Uterus (tissue), 4 donors: ENCODE results near the gene PCDH9. TPM values are rescaled to one million over a fixed set of nuclear protein-coding genes. Genes with fewer than 3 reads are reported as not detected.

Experiments
- DNase-seq, 2 donors: peaks; one replicate each; pipeline ENCODE4 v3.0.0-alpha.2; 2019 to 2020
- H3K27ac ChIP-seq, 2 donors: fragments of 200-600 bp; sonication (generic); 1 replicate in 1 of 2; 2 replicates in 1 of 2; pipeline ENCODE4 v1.5.1; 2016 to 2018
- H3K27me3 ChIP-seq, 2 donors: fragments of 200-600 bp; sonication (generic); one replicate each; pipeline ENCODE4 v1.5.1; 2018 to 2019; ENCODE audit warnings: control low read depth in 1 of 2
- H3K36me3 ChIP-seq, 2 donors: fragments of 200-600 bp; sonication (generic); one replicate each; pipeline ENCODE4 v1.5.1; 2019; ENCODE audit warnings: control low read depth in 1 of 2
- H3K4me1 ChIP-seq, 2 donors: fragments of 200-600 bp; sonication (generic); one replicate each; pipeline ENCODE4 v1.5.1; 2018 to 2019; ENCODE audit warnings: control low read depth in 1 of 2
- H3K4me3 ChIP-seq, 2 donors: fragments of 200-600 bp; sonication (generic); 1 replicate in 1 of 2; 2 replicates in 1 of 2; pipeline ENCODE4 v1.5.1; 2018 to 2019; ENCODE audit warnings: mild to moderate bottlenecking in 1 of 2
- H3K9me3 ChIP-seq, 2 donors: fragments of 200-600 bp; sonication (generic); one replicate each; pipeline ENCODE4 v1.5.1; 2019; ENCODE audit warnings: control low read depth in 1 of 2
- CTCF ChIP-seq, 4 experiments: fragments of 200-600 bp in 2 of 4; fragments of 450-650 bp in 2 of 4; sonication (generic) in 2 of 4; IDR thresholded peaks; one replicate each; pipeline ENCODE4 v1.5.1; 2016 to 2019; ENCODE audit warnings: antibody characterized with exemption in 4 of 4, mild to moderate bottlenecking in 2 of 4, moderate library complexity in 1 of 4
- POLR2A ChIP-seq, 2 donors: fragments of 450-650 bp; IDR thresholded peaks; one replicate each; pipeline ENCODE4 v1.6.1; 2016; ENCODE audit warnings: antibody characterized with exemption in 2 of 2, mild to moderate bottlenecking in 1 of 2, moderate library complexity in 1 of 2
- intact Hi-C: fragments of 100-400 bp; cut with DNase I; formaldehyde crosslinking; loops from one replicate; pipeline ENCODE4 v1.15.1; 2023; ENCODE audit warnings: low total_unique reads
- total RNA-seq, 4 donors: library from RNA; depleted of rRNA in 3 of 4; stranded (reverse); fragments of >200 nt in 3 of 4; gene quantifications; one replicate each; pipeline versions ENCODE4 v1.1.0 to v1.2.4, GENCODE V29; 2014 to 2023
- donor health status: DM: yes; HTN: yes; CAD: no.

PCDH9 gene, protein sequence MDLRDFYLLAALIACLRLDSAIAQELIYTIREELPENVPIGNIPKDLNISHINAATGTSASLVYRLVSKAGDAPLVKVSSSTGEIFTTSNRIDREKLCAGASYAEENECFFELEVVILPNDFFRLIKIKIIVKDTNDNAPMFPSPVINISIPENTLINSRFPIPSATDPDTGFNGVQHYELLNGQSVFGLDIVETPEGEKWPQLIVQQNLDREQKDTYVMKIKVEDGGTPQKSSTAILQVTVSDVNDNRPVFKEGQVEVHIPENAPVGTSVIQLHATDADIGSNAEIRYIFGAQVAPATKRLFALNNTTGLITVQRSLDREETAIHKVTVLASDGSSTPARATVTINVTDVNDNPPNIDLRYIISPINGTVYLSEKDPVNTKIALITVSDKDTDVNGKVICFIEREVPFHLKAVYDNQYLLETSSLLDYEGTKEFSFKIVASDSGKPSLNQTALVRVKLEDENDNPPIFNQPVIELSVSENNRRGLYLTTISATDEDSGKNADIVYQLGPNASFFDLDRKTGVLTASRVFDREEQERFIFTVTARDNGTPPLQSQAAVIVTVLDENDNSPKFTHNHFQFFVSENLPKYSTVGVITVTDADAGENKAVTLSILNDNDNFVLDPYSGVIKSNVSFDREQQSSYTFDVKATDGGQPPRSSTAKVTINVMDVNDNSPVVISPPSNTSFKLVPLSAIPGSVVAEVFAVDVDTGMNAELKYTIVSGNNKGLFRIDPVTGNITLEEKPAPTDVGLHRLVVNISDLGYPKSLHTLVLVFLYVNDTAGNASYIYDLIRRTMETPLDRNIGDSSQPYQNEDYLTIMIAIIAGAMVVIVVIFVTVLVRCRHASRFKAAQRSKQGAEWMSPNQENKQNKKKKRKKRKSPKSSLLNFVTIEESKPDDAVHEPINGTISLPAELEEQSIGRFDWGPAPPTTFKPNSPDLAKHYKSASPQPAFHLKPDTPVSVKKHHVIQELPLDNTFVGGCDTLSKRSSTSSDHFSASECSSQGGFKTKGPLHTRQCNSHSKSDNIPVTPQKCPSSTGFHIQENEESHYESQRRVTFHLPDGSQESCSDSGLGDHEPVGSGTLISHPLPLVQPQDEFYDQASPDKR (N-terminal part only)
- total RNA-seq, result 10 to 100 TPM in 1 of 4 donors, 1 to 10 TPM in 2, under 1 TPM in 1; 0.51 to 45.7 (median 2.1) TPM

GRCh38 chr13:67229481-67230403 lies at the start of gene PCDH9:
Gene PCDH9 (minus strand): TSS chr13:67230336. CDS start chr13:67228440, 1,896 bp downstream.
- no peaks in the 10 kb centered on the region for H3K36me3 ChIP-seq
- intact Hi-C loops, result no loop called here
- H3K4me1 ChIP-seq, result no peaks in the 10 kb centered on the region
- H3K9me3 ChIP-seq, result no peaks in the 10 kb centered on the region
- TF ChIP-seq POLR2A (IDR thresholded peaks at IDR 0.05) (peak in 1 of 2 donors; percentile 79), CTCF (IDR thresholded peaks at IDR 0.05) (no peak)
- peak in 1 of 2 donors; percentile 91 for DNase-seq
- H3K27ac ChIP-seq, result peak within 1 kb of the TSS; percentile 63 to 76
- H3K4me3 ChIP-seq, result peak within 1 kb of the TSS; percentile 63 to 64
- no peaks in the 10 kb centered on the region for H3K27me3 ChIP-seq

GRCh38 chr13:67278235-67278634 lies 48.1 kb upstream of the PCDH9 start:
- H3K4me1 ChIP-seq, result no peaks in the 10 kb centered on the region
- H3K27me3 ChIP-seq, result no peaks in the 10 kb centered on the region
- H3K4me3 ChIP-seq, result no peak overlapping the region
- H3K27ac ChIP-seq, result no peak overlapping the region
- TF ChIP-seq CTCF (IDR thresholded peaks at IDR 0.05), result no peak
- no peak for TF ChIP-seq POLR2A (IDR thresholded peaks at IDR 0.05)
- intact Hi-C loops, result no loop called here
- H3K9me3 ChIP-seq, result no peaks in the 10 kb centered on the region
- H3K36me3 ChIP-seq, result no peaks in the 10 kb centered on the region
- no peak for DNase-seq

DNA sequence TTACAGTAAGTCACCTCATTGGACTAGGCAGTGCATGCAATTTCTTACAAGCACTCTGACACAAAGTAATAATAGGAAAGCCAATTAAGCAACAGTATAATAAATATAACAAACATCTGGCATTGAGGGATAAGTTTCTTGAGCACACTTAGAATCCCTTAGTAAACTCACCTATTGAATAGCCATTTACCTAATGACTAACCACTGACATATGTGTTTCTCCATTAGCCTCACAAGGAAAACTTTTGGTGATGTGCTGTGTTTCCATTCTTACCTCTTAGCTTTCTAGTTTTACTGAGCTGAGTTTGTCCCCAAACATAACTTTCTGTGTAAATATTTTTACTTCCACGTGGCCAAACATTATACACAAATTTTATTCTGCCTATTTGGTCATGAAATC lies 47.4 kb upstream of the PCDH9 start:
- H3K27ac ChIP-seq, result no peak overlapping the region
- no peak overlapping the region for H3K4me3 ChIP-seq
- intact Hi-C loops, result no loop called here
- H3K36me3 ChIP-seq, result no peaks in the 10 kb centered on the region
- H3K4me1 ChIP-seq, result no peaks in the 10 kb centered on the region
- no peaks in the 10 kb centered on the region for H3K27me3 ChIP-seq
- no peak for TF ChIP-seq POLR2A (IDR thresholded peaks at IDR 0.05)
- TF ChIP-seq CTCF (IDR thresholded peaks at IDR 0.05), result no peak
- no peaks in the 10 kb centered on the region for H3K9me3 ChIP-seq
- no peak for DNase-seq

DNA sequence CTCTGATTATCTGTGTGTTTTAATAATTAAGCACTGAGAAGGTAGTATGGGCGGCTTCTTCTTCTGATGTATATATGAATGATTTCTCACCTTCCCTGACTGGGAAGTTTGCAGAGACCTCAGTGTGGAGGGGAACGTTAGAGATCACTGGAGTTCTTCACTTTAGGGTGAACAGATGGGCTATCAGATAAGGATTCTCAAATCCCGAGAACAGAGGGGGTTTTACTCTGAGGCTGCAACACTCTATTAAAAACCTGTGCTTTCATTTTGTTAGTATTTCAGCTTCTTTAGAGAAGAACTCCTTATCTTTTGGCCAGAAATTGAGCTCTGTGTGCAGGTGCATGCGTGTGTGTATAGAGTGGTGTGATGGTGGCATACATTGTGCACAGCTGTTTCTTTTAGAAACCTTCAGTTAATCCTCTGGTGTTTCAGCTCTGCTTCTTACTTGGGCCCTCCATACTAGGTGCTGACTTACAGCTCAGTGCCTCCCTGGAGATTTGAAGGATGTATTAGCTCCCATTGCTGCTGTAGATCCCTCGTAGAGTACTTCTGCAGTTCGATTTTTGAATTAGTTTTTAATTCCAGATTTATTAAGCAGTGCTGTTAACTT lies 45.3 kb upstream of the PCDH9 start:
- no peaks in the 10 kb centered on the region for H3K4me1 ChIP-seq

More for the DNA sequence above, 45.3 kb upstream of the PCDH9 start:
- TF ChIP-seq CTCF (IDR thresholded peaks at IDR 0.05) (no peak), POLR2A (IDR thresholded peaks at IDR 0.05) (no peak)
- Histone ChIP-seq H3K36me3 (no peaks in the 10 kb centered on the region), H3K9me3 (no peaks in the 10 kb centered on the region), H3K27me3 (no peaks in the 10 kb centered on the region), H3K27ac (no peak overlapping the region), H3K4me3 (no peak overlapping the region)
- no peak for DNase-seq
- intact Hi-C loops, result no loop called here
